Stomach (tissue), 9 donors: Measurements from ENCODE around the gene BCAR1. TPM values are rescaled to one million over a fixed set of nuclear protein-coding genes. Genes with fewer than 3 reads are reported as not detected.
"Not testable (repeated sequence)": the region's sequence is repeated elsewhere in the genome, so short reads cannot be mapped to it uniquely, and the experiment has no call there.

Experiments
- DNase-seq, 2 donors: peaks; one replicate each; pipeline versions ENCODE4 v3.0.0 to v3.0.0-alpha.2; 2013 to 2019
- H3K27ac ChIP-seq, 5 donors: fragments of 200-600 bp in 4 of 5; sonication (generic) in 4 of 5; one replicate each; pipeline ENCODE4 v1.5.1; 2013 to 2019; ENCODE audit warnings: mild to moderate bottlenecking in 1 of 5, moderate library complexity in 1 of 5
- H3K27me3 ChIP-seq, 3 donors: fragments of 200-600 bp; sonication (generic); one replicate each; pipeline ENCODE4 v1.5.1; 2017 to 2019; ENCODE audit warnings: mixed run types in 1 of 3
- H3K36me3 ChIP-seq, 4 donors: fragments of 200-600 bp; sonication (generic); 1 replicate in 3 of 4; 2 replicates in 1 of 4; pipeline ENCODE4 v1.5.1; 2016 to 2019
- H3K4me1 ChIP-seq, 4 donors: fragments of 200-600 bp; sonication (generic); one replicate each; pipeline ENCODE4 v1.5.1; 2016 to 2019
- H3K4me3 ChIP-seq, 4 donors: fragments of 200-600 bp; sonication (generic) in 3 of 4; one replicate each; pipeline ENCODE4 v1.5.1; 2016 to 2019; ENCODE audit warnings: mild to moderate bottlenecking in 1 of 4
- H3K9me3 ChIP-seq, 4 donors: fragments of 200-600 bp; sonication (generic); one replicate each; pipeline ENCODE4 v1.5.1; 2016 to 2019
- CTCF ChIP-seq, 7 experiments: fragments of 450-650 bp in 4 of 7; fragments of 200-600 bp in 3 of 7; sonication (generic) in 3 of 7; IDR thresholded peaks; one replicate each; pipeline ENCODE4 v1.5.1; 2016 to 2019; ENCODE audit warnings: antibody characterized with exemption in 7 of 7, control low read depth in 2 of 7, mild to moderate bottlenecking in 1 of 7
- EP300 ChIP-seq: sonication (generic); formaldehyde crosslinking; IDR thresholded peaks from one replicate; pipeline ENCODE4 v1.6.1; 2017; ENCODE audit warnings: antibody characterized with exemption
- POLR2A ChIP-seq, 4 donors: fragments of 450-650 bp; IDR thresholded peaks; one replicate each; pipeline ENCODE4 v1.6.1; 2016; ENCODE audit warnings: antibody characterized with exemption in 4 of 4, control low read depth in 2 of 4, mild to moderate bottlenecking in 1 of 4, moderate library complexity in 1 of 4
- POLR2AphosphoS5 ChIP-seq, 3 donors: sonication (generic); formaldehyde crosslinking; IDR thresholded peaks; one replicate each; pipeline ENCODE4 v1.6.1; 2016; ENCODE audit warnings: antibody characterized with exemption in 3 of 3
- WGBS, 5 donors: extraction: QIAGEN DNeasy Blood & Tissue Kit in 3 of 5; methylation state at CpG; one replicate each; pipeline versions ENCODE4 v1.1.5 to v1.1.7; 2013 to 2018; 5-methylcytosine and 5-hydroxymethylcytosine counted together
- intact Hi-C: fragments of 100-400 bp; cut with DNase I; formaldehyde crosslinking; loops from one replicate; pipeline ENCODE4 v1.15.1; 2023; ENCODE audit warnings: low total_unique reads
- polyA plus RNA-seq, 3 donors: library from polyadenylated mRNA; stranded (reverse); fragments of 200-250 nt; gene quantifications; one replicate each; pipeline ENCODE4 v1.2.3, GENCODE V29; 2013
- total RNA-seq, 5 donors: library from RNA; depleted of rRNA; stranded (reverse); fragments of >200 nt; gene quantifications; one replicate each; pipeline versions ENCODE4 v1.1.0 to v1.2.3, GENCODE V29; 2014 to 2016
- donor health status: healthy with polysubstance abuse.
- donor health status: Bipolar disorder and iron deficiency.
- donor health status: healthy.

BCAR1 gene
- total and polyA plus RNA-seq, 8 donors, result 34.7 to 219 (median 56.8) TPM

- intact Hi-C loops, result no loop called here
- no peak for DNase-seq
- Histone ChIP-seq H3K27ac (no peak overlapping the region), H3K4me1 (peaks cover 0 to under 1% (median 0%) of the 10 kb centered on the region in 4 donors), H3K27me3 (no peaks in the 10 kb centered on the region), H3K9me3 (no peaks in the 10 kb centered on the region), H3K4me3 (no peak overlapping the region), H3K36me3 (no peaks in the 10 kb centered on the region)
- TF ChIP-seq POLR2A (IDR thresholded peaks at IDR 0.05) (no peak), POLR2AphosphoS5 (IDR thresholded peaks at IDR 0.05) (no peak), EP300 (no peak), CTCF (IDR thresholded peaks at IDR 0.05) (no peak)
- 87 to 93% (median 89%) methylated on average over 23 of the region's 23 CpGs for WGBS, 5 donors
Observed at GRCh38 chr16:75273054-75273925, 21.9 kb upstream of the BCAR1 start.

- DNase-seq, H3K9me3 ChIP-seq, H3K36me3 ChIP-seq, H3K27me3 ChIP-seq, H3K4me3 ChIP-seq, intact Hi-C loops, H3K4me1 ChIP-seq, H3K27ac ChIP-seq: not testable (repeated sequence)
- 91 to 95% (median 92%) methylated on average over 10 of the region's 10 CpGs for WGBS, 5 donors
Observed at GRCh38 chr16:75272629-75273028, 21.2 kb upstream of the BCAR1 start.

DNA sequence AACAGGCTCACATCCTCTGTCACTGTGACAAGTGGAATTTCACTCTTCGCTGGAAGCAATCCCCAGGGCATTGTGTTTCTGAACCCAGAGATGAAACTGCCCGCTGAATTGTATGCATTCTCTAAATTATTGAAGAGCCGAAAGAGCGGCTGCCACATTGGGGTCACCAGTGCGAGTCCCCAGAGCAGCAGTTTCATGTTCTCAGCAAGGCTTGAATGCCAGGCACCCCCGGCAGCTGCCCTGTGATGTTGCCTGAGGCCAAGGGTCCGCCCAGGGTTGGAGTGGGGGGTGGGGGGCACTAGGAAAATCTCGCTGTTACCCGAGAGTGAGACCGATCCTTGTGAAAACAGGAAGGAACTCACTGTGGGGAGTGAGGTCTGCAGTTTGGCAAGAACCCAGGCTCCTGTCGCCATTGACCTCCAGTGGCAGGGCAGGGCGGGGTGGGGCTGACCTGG lies 20.7 kb upstream of the BCAR1 start:
- Histone ChIP-seq H3K27ac (no peak overlapping the region), H3K4me3 (no peak overlapping the region), H3K27me3 (peaks cover 0 to 4% (median 0%) of the 10 kb centered on the region in 3 donors), H3K36me3 (no peaks in the 10 kb centered on the region), H3K4me1 (peaks cover 0 to 12% (median 7%) of the 10 kb centered on the region in 4 donors), H3K9me3 (no peaks in the 10 kb centered on the region)
- intact Hi-C loops, result no loop called here
- DNase-seq, result peak in 1 of 2 donors; percentile 51
- no peak for TF ChIP-seq EP300
- no peak for TF ChIP-seq POLR2AphosphoS5 (IDR thresholded peaks at IDR 0.05)
- TF ChIP-seq CTCF (IDR thresholded peaks at IDR 0.05), result no peak
- TF ChIP-seq POLR2A (IDR thresholded peaks at IDR 0.05), result no peak
- 48 to 58% (median 54%) methylated on average over 9 to 12 of the region's 12 CpGs for WGBS, 5 donors

DNA sequence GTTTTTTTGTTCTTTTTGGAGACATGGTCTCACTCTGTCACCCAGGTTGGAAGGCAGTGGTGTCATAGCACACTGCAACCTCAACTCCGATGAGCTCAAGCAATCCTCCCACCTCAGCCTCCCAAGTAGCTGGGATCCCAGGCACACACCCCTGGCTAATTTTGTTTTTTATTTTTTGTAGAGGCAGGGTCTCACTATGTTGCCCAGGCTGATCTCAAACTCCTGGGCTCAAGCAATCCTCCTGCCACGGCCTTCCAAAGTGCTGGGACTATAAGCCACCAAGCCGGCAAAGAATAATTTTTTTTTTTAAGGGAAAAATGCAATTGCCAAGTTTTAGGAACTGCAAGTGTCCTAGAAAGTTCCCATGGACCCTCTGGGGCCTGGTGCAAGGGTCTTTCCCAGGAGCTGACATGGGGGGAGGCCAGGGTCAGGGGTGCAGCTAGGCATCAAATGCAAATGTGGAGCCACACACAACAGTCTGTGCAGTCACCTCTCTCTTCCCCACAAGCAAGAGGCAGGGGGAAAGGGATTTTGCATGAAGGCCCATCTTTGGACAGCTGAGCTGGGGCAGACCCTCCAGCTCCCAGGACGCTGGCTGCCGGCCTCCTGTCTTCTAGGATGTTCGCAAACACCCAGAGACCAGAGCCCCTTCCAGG lies 20.1 kb upstream of the BCAR1 start:
- H3K4me3 ChIP-seq, result no peak overlapping the region
- no peak overlapping the region for H3K27ac ChIP-seq
- H3K27me3 ChIP-seq, result peaks cover 0 to 10% (median 0%) of the 10 kb centered on the region in 3 donors
- no peak for DNase-seq
- intact Hi-C loops, result no loop called here
- 76 to 87% (median 84%) methylated on average over 6 of the region's 6 CpGs for WGBS, 5 donors
- TF ChIP-seq EP300, result no peak
- no peak for TF ChIP-seq POLR2AphosphoS5 (IDR thresholded peaks at IDR 0.05)
- no peak for TF ChIP-seq POLR2A (IDR thresholded peaks at IDR 0.05)
- no peak for TF ChIP-seq CTCF (IDR thresholded peaks at IDR 0.05)
- no peaks in the 10 kb centered on the region for H3K9me3 ChIP-seq
- H3K36me3 ChIP-seq, result no peaks in the 10 kb centered on the region
- H3K4me1 ChIP-seq, result peaks cover 1 to 18% (median 12%) of the 10 kb centered on the region in 4 donors

DNA sequence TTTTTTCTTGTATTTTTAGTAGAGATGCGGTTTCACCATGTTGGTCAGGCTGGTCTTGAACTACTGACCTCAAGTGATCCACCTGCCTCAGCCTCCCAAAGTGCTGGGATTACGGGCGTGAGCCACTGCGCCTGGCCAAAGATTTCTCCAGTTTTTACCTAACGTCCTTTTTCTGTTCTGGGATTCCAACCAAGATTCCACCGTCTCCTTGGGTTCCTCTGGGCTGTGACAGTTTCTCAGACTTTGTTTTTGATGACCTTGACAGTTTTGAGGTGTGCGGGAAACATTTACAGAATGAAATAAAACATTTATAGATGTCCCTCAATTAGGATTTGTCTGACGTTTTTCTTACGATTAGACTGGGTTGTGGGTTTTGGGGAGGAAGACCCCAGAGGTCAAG lies 17.9 kb upstream of the BCAR1 start:
- Histone ChIP-seq H3K27me3 (peaks cover 0 to 32% (median 7%) of the 10 kb centered on the region in 3 donors), H3K4me1 (peaks cover 10 to 31% (median 28%) of the 10 kb centered on the region in 4 donors)
- H3K36me3 ChIP-seq, H3K9me3 ChIP-seq, DNase-seq, H3K4me3 ChIP-seq, H3K27ac ChIP-seq, intact Hi-C loops: not testable (repeated sequence)
- WGBS, 5 donors, result 49 to 91% (median 80%) methylated on average over 9 of the region's 9 CpGs
